ENCODE results near the gene PLCXD1. TPM values are rescaled to one million over a fixed set of nuclear protein-coding genes. Genes with fewer than 3 reads are reported as not detected.
"Not testable (repeated sequence)": the region's sequence is repeated elsewhere in the genome, so short reads cannot be mapped to it uniquely, and the experiment has no call there.

Gene PLCXD1
- total RNA-seq, 4 donors from 2014 or later = 22.4 to 78.3 (median 54.2) TPM

- TF ChIP-seq POLR2AphosphoS5 (IDR thresholded peaks at IDR 0.05) = no peak
- Histone ChIP-seq H3K9me3 (no peaks in the 10 kb centered on the region), H3K4me1 (no peaks in the 10 kb centered on the region), H3K4me3 (no peak overlapping the region), H3K27ac (no peak overlapping the region), H3K36me3 (no peaks in the 10 kb centered on the region), H3K27me3 (no peaks in the 10 kb centered on the region)
- 91% methylated on average over 27 of the region's 33 CpGs for WGBS
- peak in 1 of 2 donors; percentile 73 for DNase-seq (ENCODE audit: low spot score in 2 of 2)
Observed at GRCh38 chrX:267771-268261, 13.4 kb upstream of the PLCXD1 start.

GRCh38 chrX:270848-271367 lies 10.3 kb upstream of the PLCXD1 start:
- no peaks in the 10 kb centered on the region for H3K9me3 ChIP-seq
- H3K4me1 ChIP-seq = peaks cover 9% of the 10 kb centered on the region
- peak; percentile 41 to 70 for DNase-seq (ENCODE audit: low spot score in 2 of 2)
- H3K4me3 ChIP-seq = no peak overlapping the region
- no peaks in the 10 kb centered on the region for H3K27me3 ChIP-seq
- 81% methylated on average over 9 of the region's 21 CpGs for WGBS
- TF ChIP-seq POLR2A (IDR thresholded peaks at IDR 0.05) (no peak), CTCF (IDR thresholded peaks at IDR 0.05) (no peak), EP300 (IDR thresholded peaks at IDR 0.05) (no peak), POLR2AphosphoS5 (IDR thresholded peaks at IDR 0.05) (no peak)
- H3K27ac ChIP-seq = no peak overlapping the region
- H3K36me3 ChIP-seq = no peaks in the 10 kb centered on the region

GRCh38 chrX:274904-275475 lies 6.2 kb upstream of the PLCXD1 start:
- no peaks in the 10 kb centered on the region for H3K36me3 ChIP-seq
- peak in 1 of 2 donors; percentile 77 for DNase-seq (ENCODE audit: low spot score in 2 of 2)
- no peaks in the 10 kb centered on the region for H3K9me3 ChIP-seq
- peaks cover 19% of the 10 kb centered on the region for H3K4me1 ChIP-seq
- H3K27ac ChIP-seq = peak overlapping the region; percentile 64
- 65% methylated on average over 11 of the region's 16 CpGs for WGBS
- peak overlapping the region; percentile 65 for H3K4me3 ChIP-seq
- TF ChIP-seq POLR2AphosphoS5 (IDR thresholded peaks at IDR 0.05) = no peak
- TF ChIP-seq POLR2A (IDR thresholded peaks at IDR 0.05) = no peak
- TF ChIP-seq EP300 (IDR thresholded peaks at IDR 0.05) = no peak
- no peak for TF ChIP-seq CTCF (IDR thresholded peaks at IDR 0.05)
- H3K27me3 ChIP-seq = no peaks in the 10 kb centered on the region

GRCh38 chrX:275476-275966 lies 5.7 kb upstream of the PLCXD1 start:
- Histone ChIP-seq H3K4me1 (peaks cover 19% of the 10 kb centered on the region), H3K27me3 (no peaks in the 10 kb centered on the region), H3K4me3 (peak overlapping the region; percentile 65), H3K9me3 (no peaks in the 10 kb centered on the region), H3K36me3 (no peaks in the 10 kb centered on the region), H3K27ac (peak overlapping the region; percentile 64)
- DNase-seq (ENCODE audit: low spot score in 2 of 2) = peak; percentile 62 to 77
- 72% methylated on average over 17 of the region's 32 CpGs for WGBS
- no peak for TF ChIP-seq POLR2A (IDR thresholded peaks at IDR 0.05)

- Histone ChIP-seq H3K9me3 (no peaks in the 10 kb centered on the region), H3K27ac (peak overlapping the region; percentile 73), H3K4me1 (peaks cover 21% of the 10 kb centered on the region), H3K4me3 (peak overlapping the region; percentile 65), H3K27me3 (no peaks in the 10 kb centered on the region), H3K36me3 (no peaks in the 10 kb centered on the region)
- DNase-seq (ENCODE audit: low spot score in 2 of 2) = peak; percentile 81 to 91
- TF ChIP-seq POLR2A (IDR thresholded peaks at IDR 0.05) = no peak
- WGBS = 5% methylated on average over 4 of the region's 36 CpGs
Observed at GRCh38 chrX:275967-276580, 5.1 kb upstream of the PLCXD1 start.

- peak in 1 of 2 donors; percentile 84 for DNase-seq (ENCODE audit: low spot score in 2 of 2)
- H3K27me3 ChIP-seq = no peaks in the 10 kb centered on the region
- TF ChIP-seq EP300 (IDR thresholded peaks at IDR 0.05) (no peak), CTCF (IDR thresholded peaks at IDR 0.05) (no peak), POLR2AphosphoS5 (IDR thresholded peaks at IDR 0.05) (no peak), POLR2A (IDR thresholded peaks at IDR 0.05) (no peak)
- peak overlapping the region; percentile 73 for H3K27ac ChIP-seq
- peaks cover 26% of the 10 kb centered on the region for H3K4me1 ChIP-seq
- H3K4me3 ChIP-seq = peak overlapping the region; percentile 65
- 13% methylated on average over 3 of the region's 49 CpGs for WGBS
- H3K36me3 ChIP-seq = no peaks in the 10 kb centered on the region
- H3K9me3 ChIP-seq = no peaks in the 10 kb centered on the region
Observed at GRCh38 chrX:276581-277201, 4.5 kb upstream of the PLCXD1 start.

- H3K36me3 ChIP-seq, H3K4me3 ChIP-seq, H3K27me3 ChIP-seq, H3K27ac ChIP-seq, H3K9me3 ChIP-seq: not testable (repeated sequence)
- 84% methylated on average over 24 of the region's 45 CpGs for WGBS
- peak in 1 of 2 donors; percentile 47 for DNase-seq (ENCODE audit: low spot score in 2 of 2)
- peaks cover 44% of the 10 kb centered on the region for H3K4me1 ChIP-seq
Observed at GRCh38 chrX:279757-280604, 1.2 kb upstream of the PLCXD1 start.

GRCh38 chrX:280722-281121 lies 459 bp upstream of the PLCXD1 start:
- Histone ChIP-seq H3K36me3 (peaks cover 13% of the 10 kb centered on the region), H3K4me1 (peaks cover 37% of the 10 kb centered on the region), H3K4me3 (peak overlapping the region; percentile 28)
- not testable (repeated sequence) for H3K9me3 ChIP-seq; H3K27ac ChIP-seq; DNase-seq (ENCODE audit: low spot score in 2 of 2); H3K27me3 ChIP-seq
- no CpG with 5 or more reads among the region's 24 CpGs for WGBS
